ENCODE results near the gene CENPV.
"Not testable (repeated sequence)": the region's sequence is repeated elsewhere in the genome, so short reads cannot be mapped to it uniquely, and the experiment has no call there.

CENPV gene

DNA sequence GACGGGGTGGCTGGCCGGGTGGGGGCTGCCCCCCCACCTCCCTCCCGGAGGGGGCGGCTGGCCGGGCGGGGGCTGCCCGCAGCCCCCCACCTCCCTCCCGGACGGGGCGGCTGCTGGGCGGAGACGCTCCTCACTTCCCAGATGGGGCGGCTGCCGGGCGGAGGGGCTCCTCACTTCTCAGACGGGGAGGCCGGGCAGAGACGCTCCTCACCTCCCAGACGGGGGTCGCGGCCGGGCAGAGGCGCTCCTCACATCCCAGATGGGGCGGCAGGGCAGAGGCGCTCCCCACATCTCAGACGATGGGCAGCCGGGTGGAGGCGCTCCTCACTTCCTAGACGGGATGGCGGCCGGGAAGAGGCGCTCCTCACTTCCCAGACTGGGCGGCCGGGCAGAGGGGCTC lies 41.2 kb downstream of the CENPV start:
- DNase-seq, result not testable (repeated sequence)

DNA sequence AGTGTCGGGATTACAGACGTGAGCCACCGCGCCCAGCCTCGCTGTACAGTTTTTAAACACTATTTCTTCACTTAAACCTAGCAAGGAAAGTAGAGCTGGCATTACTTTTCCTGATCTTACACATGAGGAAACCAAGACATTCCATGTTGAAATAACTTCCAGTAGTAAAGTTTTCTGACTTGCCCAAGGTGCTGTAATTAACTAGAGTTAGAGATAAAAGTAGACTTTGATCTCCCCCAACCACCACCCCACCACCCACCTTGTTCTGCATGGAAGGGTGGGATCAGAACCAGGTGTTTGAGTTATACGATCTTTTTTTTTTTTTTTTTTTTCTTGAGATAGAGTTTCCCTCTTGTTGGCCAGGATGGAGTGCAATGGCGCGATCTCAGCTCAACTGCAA lies 47.1 kb downstream of the CENPV start:
- DNase-seq, result no peak

- no peak for DNase-seq
These were observed 48.4 kb downstream of the CENPV start for GRCh38 chr17:16304830-16305229.

- DNase-seq, result no peak
These were observed 50.4 kb downstream of the CENPV start for GRCh38 chr17:16302856-16303255.

DNA sequence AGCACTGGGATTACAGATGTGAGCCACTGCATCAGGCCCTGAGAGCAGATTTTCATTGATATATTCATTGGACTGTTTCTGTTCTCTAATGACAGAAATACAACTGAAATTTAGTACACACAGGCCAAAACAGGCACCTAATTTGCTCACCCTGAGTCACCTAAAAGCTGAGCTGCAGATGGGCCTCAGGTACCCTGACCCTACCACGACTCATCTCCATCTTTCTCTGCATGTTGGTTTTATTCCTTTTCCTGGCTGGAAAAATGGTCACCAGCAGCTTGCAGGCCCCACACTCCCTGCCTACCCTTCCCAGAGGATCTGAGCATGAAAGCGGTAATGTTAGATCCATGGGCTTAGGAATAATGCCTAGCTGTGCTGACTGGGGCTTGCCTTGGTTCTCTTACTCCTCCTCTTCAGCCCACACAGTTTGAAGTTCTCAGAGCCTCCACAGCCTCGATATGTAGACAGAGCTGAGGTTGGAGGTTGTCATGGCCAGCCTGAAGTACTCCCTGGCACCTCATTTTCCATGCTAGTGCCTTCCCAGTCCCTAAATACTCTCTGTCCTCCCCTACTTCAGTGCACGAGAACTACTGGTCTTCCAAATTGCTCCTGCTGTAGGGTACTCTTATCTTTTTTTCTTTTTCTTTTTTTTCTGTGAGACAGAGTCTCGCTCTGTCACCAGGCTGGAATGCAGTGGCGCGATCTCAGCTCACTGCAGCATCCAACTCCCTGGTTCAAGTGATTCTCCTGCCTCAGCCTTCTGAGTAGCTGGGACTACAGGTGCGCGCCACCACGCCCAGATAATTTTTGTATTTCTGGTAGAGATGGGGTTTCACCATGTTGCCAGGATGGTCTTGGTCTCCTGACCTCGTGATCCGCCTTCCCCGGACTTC lies 51.1 kb downstream of the CENPV start:
- no peak for DNase-seq

- no peak for DNase-seq
These were observed 52.7 kb downstream of the CENPV start for GRCh38 chr17:16300554-16300953.

GRCh38 chr17:16298140-16298662 lies 55.1 kb downstream of the CENPV start:
- DNase-seq, result no peak

- no peak for DNase-seq
These were observed 55.7 kb downstream of the CENPV start for GRCh38 chr17:16297367-16298139.

- DNase-seq, result not testable (repeated sequence)
These were observed 57.2 kb downstream of the CENPV start for GRCh38 chr17:16296072-16296471.

DNA sequence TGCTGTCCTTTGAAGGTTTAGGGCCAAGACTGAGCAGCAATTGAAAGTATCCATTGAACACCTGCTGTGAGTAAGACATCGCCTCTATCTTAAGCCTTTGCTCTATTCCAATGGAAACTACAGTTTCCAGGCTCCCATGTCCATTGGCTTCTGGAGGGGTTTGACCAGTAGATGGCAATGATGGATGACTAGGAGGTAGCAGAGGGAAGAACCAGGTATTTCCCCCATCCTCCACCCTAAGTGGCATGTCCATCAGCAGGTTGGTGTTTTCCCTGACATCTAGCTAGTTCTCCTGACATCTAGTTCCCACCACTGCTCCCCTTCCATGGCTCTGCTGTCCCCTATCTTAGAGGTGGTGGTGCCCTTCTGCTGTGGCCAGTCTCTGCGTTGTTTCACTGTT lies 58.7 kb downstream of the CENPV start:
- DNase-seq, result no peak

DNA sequence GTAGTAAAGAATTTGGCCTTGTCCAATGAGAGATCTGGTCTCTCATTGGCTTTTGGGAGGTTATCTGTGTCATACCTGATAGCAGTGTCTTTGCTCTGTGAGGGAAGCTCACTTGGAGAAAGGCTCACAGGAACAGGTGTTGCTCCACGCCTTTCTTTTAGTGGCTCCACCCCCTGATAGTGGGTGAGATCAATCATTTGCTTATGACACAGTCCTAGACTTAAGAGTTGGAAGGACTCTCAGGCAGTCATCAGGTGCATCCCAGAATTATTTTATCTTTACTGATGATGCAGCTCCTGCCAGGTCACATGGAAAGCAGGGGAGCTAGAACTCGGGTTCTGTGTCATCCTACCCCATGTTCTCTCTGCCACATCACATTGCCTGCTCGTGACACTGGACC lies 59.3 kb downstream of the CENPV start:
- DNase-seq, result no peak
